Neural cell (in vitro differentiated cells): Measurements from ENCODE around the gene E2F2.

Source experiments
- EP300 ChIP-seq: fragments of 450-650 bp; conservative IDR thresholded peaks from 2 replicates; pipeline ENCODE4 v1.6.1; 2014; ENCODE audit warnings: antibody characterized with exemption, mild to moderate bottlenecking, moderate library complexity; ENCODE audit not compliant: poor library complexity, severe bottlenecking
- EZH2 ChIP-seq: fragments of 200-600, 300-800 bp; shearing (Covaris generic), sonication (generic); IDR thresholded peaks from 2 replicates; pipeline ENCODE4 v1.6.1; 2014; ENCODE audit warnings: antibody characterized with exemption, low read length, borderline replicate concordance, mild to moderate bottlenecking; ENCODE audit not compliant: insufficient read depth, poor library complexity, severe bottlenecking
- POLR2AphosphoS5 ChIP-seq: IDR thresholded peaks from 2 replicates; pipeline ENCODE4 v1.6.1; 2012
- SMC3 ChIP-seq: fragments of 450-650 bp; conservative IDR thresholded peaks from 2 replicates; pipeline ENCODE4 v1.6.1; 2014; ENCODE audit warnings: antibody characterized with exemption, mild to moderate bottlenecking, moderate library complexity; ENCODE audit not compliant: poor library complexity
- TF ChIP-seq, protein P1 (sequence below): fragments of 450-650 bp; IDR thresholded peaks from 2 replicates; pipeline ENCODE4 v1.5.1; 2014; ENCODE audit warnings: antibody characterized with exemption, mild to moderate bottlenecking, moderate library complexity; ENCODE audit not compliant: poor library complexity, severe bottlenecking
- TF ChIP-seq, protein P2 (sequence below): IDR thresholded peaks from 2 replicates; pipeline ENCODE4 v1.6.1; 2012; ENCODE audit warnings: borderline replicate concordance

DNA sequence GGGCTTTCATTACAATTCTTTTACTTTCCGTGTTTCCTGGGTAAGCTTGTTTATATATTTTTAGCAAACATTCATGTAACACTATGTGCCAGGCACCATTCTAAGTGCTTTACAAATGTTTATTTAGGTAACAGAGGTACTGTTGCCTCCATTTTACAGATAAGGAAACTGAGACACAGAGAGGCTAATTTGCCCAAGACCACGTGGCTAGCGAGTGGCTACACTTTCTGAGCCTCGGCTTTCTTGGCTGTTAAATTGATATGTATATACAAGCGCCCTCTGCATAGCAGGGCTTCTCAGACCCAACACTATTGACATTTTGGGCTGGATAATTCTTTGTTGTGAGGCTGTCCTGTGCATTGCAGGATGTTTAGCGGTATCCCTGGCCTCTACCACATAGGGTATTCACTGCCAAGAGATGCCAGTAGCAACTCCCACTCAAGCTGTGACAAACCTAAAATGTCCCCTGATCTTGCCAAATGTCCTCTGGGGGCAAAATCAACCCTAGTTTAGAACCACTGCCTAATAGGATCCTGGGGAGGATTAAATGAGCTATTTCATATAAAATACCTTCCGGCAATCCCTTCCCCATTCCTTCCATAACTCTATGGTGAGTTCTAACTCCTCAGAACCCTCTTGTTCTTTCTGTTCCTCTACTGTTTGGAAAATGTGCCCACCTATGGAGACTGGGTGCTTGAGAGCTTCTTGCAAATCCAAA is 45.5 kb upstream of the E2F2 start:
- TF ChIP-seq, protein P1, sequence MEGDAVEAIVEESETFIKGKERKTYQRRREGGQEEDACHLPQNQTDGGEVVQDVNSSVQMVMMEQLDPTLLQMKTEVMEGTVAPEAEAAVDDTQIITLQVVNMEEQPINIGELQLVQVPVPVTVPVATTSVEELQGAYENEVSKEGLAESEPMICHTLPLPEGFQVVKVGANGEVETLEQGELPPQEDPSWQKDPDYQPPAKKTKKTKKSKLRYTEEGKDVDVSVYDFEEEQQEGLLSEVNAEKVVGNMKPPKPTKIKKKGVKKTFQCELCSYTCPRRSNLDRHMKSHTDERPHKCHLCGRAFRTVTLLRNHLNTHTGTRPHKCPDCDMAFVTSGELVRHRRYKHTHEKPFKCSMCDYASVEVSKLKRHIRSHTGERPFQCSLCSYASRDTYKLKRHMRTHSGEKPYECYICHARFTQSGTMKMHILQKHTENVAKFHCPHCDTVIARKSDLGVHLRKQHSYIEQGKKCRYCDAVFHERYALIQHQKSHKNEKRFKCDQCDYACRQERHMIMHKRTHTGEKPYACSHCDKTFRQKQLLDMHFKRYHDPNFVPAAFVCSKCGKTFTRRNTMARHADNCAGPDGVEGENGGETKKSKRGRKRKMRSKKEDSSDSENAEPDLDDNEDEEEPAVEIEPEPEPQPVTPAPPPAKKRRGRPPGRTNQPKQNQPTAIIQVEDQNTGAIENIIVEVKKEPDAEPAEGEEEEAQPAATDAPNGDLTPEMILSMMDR, result no peak
- TF ChIP-seq EZH2, result no peak
- TF ChIP-seq POLR2AphosphoS5, result no peak
- TF ChIP-seq, protein P2, sequence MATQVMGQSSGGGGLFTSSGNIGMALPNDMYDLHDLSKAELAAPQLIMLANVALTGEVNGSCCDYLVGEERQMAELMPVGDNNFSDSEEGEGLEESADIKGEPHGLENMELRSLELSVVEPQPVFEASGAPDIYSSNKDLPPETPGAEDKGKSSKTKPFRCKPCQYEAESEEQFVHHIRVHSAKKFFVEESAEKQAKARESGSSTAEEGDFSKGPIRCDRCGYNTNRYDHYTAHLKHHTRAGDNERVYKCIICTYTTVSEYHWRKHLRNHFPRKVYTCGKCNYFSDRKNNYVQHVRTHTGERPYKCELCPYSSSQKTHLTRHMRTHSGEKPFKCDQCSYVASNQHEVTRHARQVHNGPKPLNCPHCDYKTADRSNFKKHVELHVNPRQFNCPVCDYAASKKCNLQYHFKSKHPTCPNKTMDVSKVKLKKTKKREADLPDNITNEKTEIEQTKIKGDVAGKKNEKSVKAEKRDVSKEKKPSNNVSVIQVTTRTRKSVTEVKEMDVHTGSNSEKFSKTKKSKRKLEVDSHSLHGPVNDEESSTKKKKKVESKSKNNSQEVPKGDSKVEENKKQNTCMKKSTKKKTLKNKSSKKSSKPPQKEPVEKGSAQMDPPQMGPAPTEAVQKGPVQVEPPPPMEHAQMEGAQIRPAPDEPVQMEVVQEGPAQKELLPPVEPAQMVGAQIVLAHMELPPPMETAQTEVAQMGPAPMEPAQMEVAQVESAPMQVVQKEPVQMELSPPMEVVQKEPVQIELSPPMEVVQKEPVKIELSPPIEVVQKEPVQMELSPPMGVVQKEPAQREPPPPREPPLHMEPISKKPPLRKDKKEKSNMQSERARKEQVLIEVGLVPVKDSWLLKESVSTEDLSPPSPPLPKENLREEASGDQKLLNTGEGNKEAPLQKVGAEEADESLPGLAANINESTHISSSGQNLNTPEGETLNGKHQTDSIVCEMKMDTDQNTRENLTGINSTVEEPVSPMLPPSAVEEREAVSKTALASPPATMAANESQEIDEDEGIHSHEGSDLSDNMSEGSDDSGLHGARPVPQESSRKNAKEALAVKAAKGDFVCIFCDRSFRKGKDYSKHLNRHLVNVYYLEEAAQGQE, result no peak
- TF ChIP-seq SMC3, result no peak
- no peak for TF ChIP-seq EP300
